Esophagus muscularis mucosa (tissue), 4 donors: ENCODE measurements around the gene WWOX. TPM values are rescaled to one million over a fixed set of nuclear protein-coding genes. Genes with fewer than 3 reads are reported as not detected.

Source experiments
- DNase-seq: peaks from one replicate; pipeline ENCODE4 v3.0.0-alpha.2; 2017; ENCODE audit errors: extremely low spot score
- H3K27ac ChIP-seq, 4 donors: fragments of 200-600 bp; sonication (generic); replicated peaks in 1 of 4; 1 replicate in 3 of 4; 2 replicates in 1 of 4; pipeline ENCODE4 v1.5.1; 2016 to 2019; ENCODE audit warnings: mild to moderate bottlenecking in 1 of 4
- H3K27me3 ChIP-seq, 4 donors: fragments of 200-600 bp; sonication (generic); one replicate each; pipeline versions ENCODE4 v1.5.1 to v1.6.0; 2016 to 2019
- H3K36me3 ChIP-seq, 4 donors: fragments of 200-600 bp; sonication (generic); one replicate each; pipeline ENCODE4 v1.5.1; 2016 to 2019
- H3K4me1 ChIP-seq, 4 donors: fragments of 200-600 bp; sonication (generic); one replicate each; pipeline ENCODE4 v1.5.1; 2016 to 2019
- H3K4me3 ChIP-seq, 4 donors: fragments of 200-600 bp; sonication (generic); 1 replicate in 2 of 4; 2 replicates in 2 of 4; pipeline ENCODE4 v1.5.1; 2016 to 2019; ENCODE audit warnings: mild to moderate bottlenecking in 4 of 4, moderate library complexity in 1 of 4
- H3K9me3 ChIP-seq, 4 donors: fragments of 200-600 bp; sonication (generic); 1 replicate in 3 of 4; 2 replicates in 1 of 4; pipeline ENCODE4 v1.5.1; 2016 to 2019
- EP300 ChIP-seq: sonication (generic); formaldehyde crosslinking; IDR thresholded peaks from one replicate; pipeline ENCODE4 v1.6.1; 2017; ENCODE audit warnings: antibody characterized with exemption
- POLR2A ChIP-seq: fragments of 450-650 bp; IDR thresholded peaks from one replicate; pipeline ENCODE4 v1.6.1; 2017; ENCODE audit warnings: antibody characterized with exemption, moderate library complexity, mild to moderate bottlenecking, low read depth
- POLR2AphosphoS5 ChIP-seq, 2 donors: sonication (generic); formaldehyde crosslinking; IDR thresholded peaks; one replicate each; pipeline ENCODE4 v1.6.1; 2017; ENCODE audit warnings: antibody characterized with exemption in 2 of 2
- WGBS: methylation state at CpG from one replicate; pipeline ENCODE4 v1.1.5; 2018; 5-methylcytosine and 5-hydroxymethylcytosine counted together
- intact Hi-C: fragments of 100-400 bp; cut with DNase I; formaldehyde crosslinking; loops from one replicate; pipeline ENCODE4 v1.15.1; 2023
- total RNA-seq, 4 donors: library from RNA; depleted of rRNA; stranded (reverse); fragments of >200 nt; gene quantifications; one replicate each; pipeline versions ENCODE4 v1.1.0 to v1.2.1, GENCODE V29; 2016
- TF ChIP-seq, protein P1 (sequence below), 3 experiments: fragments of 200-600 bp in 2 of 3; fragments of 450-650 bp in 1 of 3; sonication (generic) in 2 of 3; IDR thresholded peaks; one replicate each; pipeline ENCODE4 v1.5.1; 2017 to 2019; ENCODE audit warnings: antibody characterized with exemption in 3 of 3, mild to moderate bottlenecking in 2 of 3, moderate library complexity in 1 of 3

Gene WWOX
- total RNA-seq, 4 donors from 2014 or later = 14.4 to 27.8 (median 15.4) TPM

DNA sequence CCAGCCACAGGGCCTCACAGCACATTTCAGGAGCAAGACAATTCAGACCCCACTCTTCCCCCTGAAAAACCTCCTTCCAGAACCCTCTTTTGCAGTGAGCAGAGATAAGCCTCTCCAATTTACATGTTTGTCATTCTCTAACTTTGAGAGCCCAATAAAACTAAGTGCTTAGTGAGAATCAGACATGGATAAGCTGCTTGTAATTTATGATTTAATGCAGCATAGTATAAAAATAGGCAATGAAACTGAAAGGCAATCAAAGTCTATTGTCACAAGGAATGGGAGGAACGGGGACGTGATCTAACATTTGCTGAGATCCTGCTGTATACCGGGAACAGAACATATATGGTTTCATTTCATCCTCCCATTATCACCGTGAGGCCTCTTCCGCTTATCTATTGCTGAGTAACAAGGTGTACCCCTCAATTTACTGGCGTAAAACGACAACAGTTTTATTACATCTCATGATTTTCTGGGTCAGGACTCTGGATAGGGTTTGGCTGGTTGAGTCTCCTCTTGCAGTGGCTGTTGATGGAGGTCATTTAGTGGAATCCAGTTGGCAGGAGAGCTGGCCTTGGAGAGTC, 903.7 kb downstream of the WWOX start:
- no peaks in the 10 kb centered on the region for H3K27me3 ChIP-seq
- H3K9me3 ChIP-seq = no peaks in the 10 kb centered on the region
- no peak for DNase-seq
- intact Hi-C loops = no loop called here
- no peak overlapping the region for H3K27ac ChIP-seq
- 93% methylated on average over 7 of the region's 7 CpGs for WGBS
- no peaks in the 10 kb centered on the region for H3K4me1 ChIP-seq
- no peaks in the 10 kb centered on the region for H3K36me3 ChIP-seq
- TF ChIP-seq POLR2A (no peak), POLR2AphosphoS5 (IDR thresholded peaks at IDR 0.05) (no peak), EP300 (no peak)
- TF ChIP-seq, protein P1, sequence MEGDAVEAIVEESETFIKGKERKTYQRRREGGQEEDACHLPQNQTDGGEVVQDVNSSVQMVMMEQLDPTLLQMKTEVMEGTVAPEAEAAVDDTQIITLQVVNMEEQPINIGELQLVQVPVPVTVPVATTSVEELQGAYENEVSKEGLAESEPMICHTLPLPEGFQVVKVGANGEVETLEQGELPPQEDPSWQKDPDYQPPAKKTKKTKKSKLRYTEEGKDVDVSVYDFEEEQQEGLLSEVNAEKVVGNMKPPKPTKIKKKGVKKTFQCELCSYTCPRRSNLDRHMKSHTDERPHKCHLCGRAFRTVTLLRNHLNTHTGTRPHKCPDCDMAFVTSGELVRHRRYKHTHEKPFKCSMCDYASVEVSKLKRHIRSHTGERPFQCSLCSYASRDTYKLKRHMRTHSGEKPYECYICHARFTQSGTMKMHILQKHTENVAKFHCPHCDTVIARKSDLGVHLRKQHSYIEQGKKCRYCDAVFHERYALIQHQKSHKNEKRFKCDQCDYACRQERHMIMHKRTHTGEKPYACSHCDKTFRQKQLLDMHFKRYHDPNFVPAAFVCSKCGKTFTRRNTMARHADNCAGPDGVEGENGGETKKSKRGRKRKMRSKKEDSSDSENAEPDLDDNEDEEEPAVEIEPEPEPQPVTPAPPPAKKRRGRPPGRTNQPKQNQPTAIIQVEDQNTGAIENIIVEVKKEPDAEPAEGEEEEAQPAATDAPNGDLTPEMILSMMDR (IDR thresholded peaks at IDR 0.05) = no peak
- H3K4me3 ChIP-seq = no peak overlapping the region

DNA sequence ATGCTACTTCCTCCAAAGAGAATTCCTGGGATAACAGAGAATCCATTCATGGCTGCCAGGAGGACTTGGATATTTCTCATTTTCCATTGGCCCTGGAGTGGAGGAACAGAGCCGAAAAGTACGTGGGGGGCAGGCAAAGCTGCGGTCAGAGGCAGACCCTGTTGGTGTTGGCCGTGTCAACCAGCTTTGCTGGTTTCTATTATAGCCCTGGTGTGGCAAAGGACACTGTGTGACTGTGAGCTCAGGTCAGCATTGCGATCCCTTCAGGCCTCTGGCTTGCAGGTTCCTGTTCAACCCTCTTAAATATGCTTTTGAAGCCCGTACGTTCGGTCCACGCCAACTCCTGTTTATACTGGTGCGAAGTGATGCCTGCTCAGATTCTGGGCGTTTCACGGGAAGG, 904.9 kb downstream of the WWOX start:
- Histone ChIP-seq H3K4me3 (no peak overlapping the region), H3K36me3 (no peaks in the 10 kb centered on the region), H3K27me3 (no peaks in the 10 kb centered on the region), H3K9me3 (no peaks in the 10 kb centered on the region), H3K27ac (no peak overlapping the region), H3K4me1 (no peaks in the 10 kb centered on the region)
- no peak for TF ChIP-seq EP300
- TF ChIP-seq, protein P1 (IDR thresholded peaks at IDR 0.05) = no peak
- TF ChIP-seq POLR2AphosphoS5 (IDR thresholded peaks at IDR 0.05) = no peak
- TF ChIP-seq POLR2A = no peak
- intact Hi-C loops = no loop called here
- no peak for DNase-seq
- 98% methylated on average over 12 of the region's 12 CpGs for WGBS

DNA sequence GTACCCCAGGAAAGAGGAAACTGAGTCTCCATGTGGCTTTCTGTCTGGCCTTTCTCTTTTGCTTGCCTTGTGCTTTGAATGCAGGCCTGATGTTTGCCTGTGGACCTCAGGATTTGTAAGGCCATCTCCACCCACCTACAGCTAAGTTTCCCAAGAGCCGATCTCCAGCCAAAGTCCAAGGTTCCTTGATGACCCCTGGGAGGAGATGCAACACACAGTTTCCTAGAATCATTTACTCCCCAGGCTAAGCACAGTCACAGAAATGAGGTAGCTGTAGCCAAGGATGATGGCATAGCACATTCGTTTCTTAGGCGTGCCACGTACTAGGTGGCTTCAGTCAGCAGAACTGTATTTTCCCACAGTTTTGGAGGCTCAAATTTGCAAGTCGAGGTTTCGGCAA, 905.6 kb downstream of the WWOX start:
- intact Hi-C loops = no loop called here
- Histone ChIP-seq H3K9me3 (no peaks in the 10 kb centered on the region), H3K4me1 (no peaks in the 10 kb centered on the region), H3K27ac (no peak overlapping the region), H3K4me3 (no peak overlapping the region), H3K27me3 (no peaks in the 10 kb centered on the region), H3K36me3 (no peaks in the 10 kb centered on the region)
- DNase-seq = no peak
- TF ChIP-seq EP300 = no peak
- no peak for TF ChIP-seq POLR2A
- TF ChIP-seq POLR2AphosphoS5 (IDR thresholded peaks at IDR 0.05) = no peak
- TF ChIP-seq, protein P1 (IDR thresholded peaks at IDR 0.05) = no peak
- 100% methylated on average over 6 of the region's 6 CpGs for WGBS

DNA sequence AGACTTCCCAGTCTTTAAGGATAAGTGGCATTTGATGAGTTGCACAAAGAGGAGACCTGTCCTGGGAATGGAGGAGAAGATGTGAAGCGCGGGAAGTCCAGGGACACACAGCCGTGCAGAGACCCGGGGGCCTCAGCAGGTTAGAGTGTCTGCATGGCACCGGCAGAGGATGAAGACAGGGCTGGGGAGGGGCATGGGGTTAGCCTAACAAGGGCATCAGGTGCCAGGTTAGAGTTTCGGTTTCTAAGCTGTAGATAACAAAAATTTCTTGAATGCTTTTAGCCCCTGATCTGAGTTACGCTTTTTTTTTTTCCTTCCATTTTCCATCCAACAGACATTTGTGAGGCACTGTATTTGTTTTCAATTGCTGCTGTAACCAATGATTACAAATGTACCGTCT, 906.8 kb downstream of the WWOX start:
- Histone ChIP-seq H3K27ac (no peak overlapping the region), H3K27me3 (no peaks in the 10 kb centered on the region), H3K36me3 (no peaks in the 10 kb centered on the region), H3K4me1 (no peaks in the 10 kb centered on the region), H3K4me3 (no peak overlapping the region), H3K9me3 (no peaks in the 10 kb centered on the region)
- WGBS = 90% methylated on average over 8 of the region's 8 CpGs
- no peak for DNase-seq
- no peak for TF ChIP-seq POLR2A
- no peak for TF ChIP-seq POLR2AphosphoS5 (IDR thresholded peaks at IDR 0.05)
- TF ChIP-seq, protein P1 (IDR thresholded peaks at IDR 0.05) = no peak
- TF ChIP-seq EP300 = no peak
- intact Hi-C loops = no loop called here

GRCh38 chr16:79006765-79007164, 907.3 kb downstream of the WWOX start:
- no peaks in the 10 kb centered on the region for H3K36me3 ChIP-seq

More at GRCh38 chr16:79006765-79007164, 907.3 kb downstream of the WWOX start:
- TF ChIP-seq, protein P1 (IDR thresholded peaks at IDR 0.05) = no peak
- TF ChIP-seq EP300 (no peak), POLR2A (no peak), POLR2AphosphoS5 (IDR thresholded peaks at IDR 0.05) (no peak)
- intact Hi-C loops = no loop called here
- no peaks in the 10 kb centered on the region for H3K9me3 ChIP-seq
- no peak overlapping the region for H3K27ac ChIP-seq
- H3K4me1 ChIP-seq = no peaks in the 10 kb centered on the region
- H3K27me3 ChIP-seq = no peaks in the 10 kb centered on the region
- no peak overlapping the region for H3K4me3 ChIP-seq
- 59% methylated on average over 5 of the region's 5 CpGs for WGBS
- no peak for DNase-seq
